ENCODE results near the gene DAB1. TPM values are rescaled to one million over a fixed set of nuclear protein-coding genes. Genes with fewer than 3 reads are reported as not detected.

Gene DAB1
- total RNA-seq, 4 donors from 2014 or later: 0.48 to 1.2 TPM; not detected in 2

GRCh38 chr1:57443004-57443403 is 19.1 kb upstream of the DAB1 start:
- intact Hi-C loops (cut with DNase I; ENCODE audit: low total_unique reads): no loop called here
- in situ Hi-C loops (cut with MboI; ENCODE audit: low pct_ligation_motif_present in 1 of 4, low pct_unique_long_range_greater_than_20kb in 1 of 4, low sequenced_read_pairs in 3 of 4): no loop called here
- Histone ChIP-seq H3K27me3 (no peaks in the 10 kb centered on the region), H3K27ac (no peak overlapping the region), H3K36me3 (no peaks in the 10 kb centered on the region), H3K4me3 (no peak overlapping the region), H3K4me1 (no peaks in the 10 kb centered on the region), H3K9me3 (no peaks in the 10 kb centered on the region)
- TF ChIP-seq POLR2A (IDR thresholded peaks at IDR 0.05) (no peak), POLR2AphosphoS5 (IDR thresholded peaks at IDR 0.05) (no peak)
- no peak for DNase-seq

GRCh38 chr1:57440096-57440495 is 16.2 kb upstream of the DAB1 start:
- no peaks in the 10 kb centered on the region for H3K9me3 ChIP-seq
- intact Hi-C loops (cut with DNase I; ENCODE audit: low total_unique reads): no loop called here
- in situ Hi-C loops (cut with MboI; ENCODE audit: low pct_ligation_motif_present in 1 of 4, low pct_unique_long_range_greater_than_20kb in 1 of 4, low sequenced_read_pairs in 3 of 4): no loop called here
- WGBS, 2 donors (ENCODE audit: low coverage in 1 of 2): 60 to 88% methylated on average over 1 of the region's 1 CpG
- H3K36me3 ChIP-seq: no peaks in the 10 kb centered on the region
- H3K4me1 ChIP-seq: no peaks in the 10 kb centered on the region
- H3K27me3 ChIP-seq: no peaks in the 10 kb centered on the region
- DNase-seq: no peak
- H3K4me3 ChIP-seq: no peak overlapping the region
- TF ChIP-seq EP300 (IDR thresholded peaks at IDR 0.05; ENCODE audit: low read depth): no peak
- no peak for TF ChIP-seq CTCF (IDR thresholded peaks at IDR 0.05)
- TF ChIP-seq POLR2A (IDR thresholded peaks at IDR 0.05): no peak
- no peak for TF ChIP-seq POLR2AphosphoS5 (IDR thresholded peaks at IDR 0.05)
- H3K27ac ChIP-seq: no peak overlapping the region

GRCh38 chr1:57431400-57431799 is 7.5 kb upstream of the DAB1 start:
- in situ Hi-C loops (cut with MboI; ENCODE audit: low pct_ligation_motif_present in 1 of 4, low pct_unique_long_range_greater_than_20kb in 1 of 4, low sequenced_read_pairs in 3 of 4) (no loop called here), intact Hi-C loops (cut with DNase I; ENCODE audit: low total_unique reads) (no loop called here)
- Histone ChIP-seq H3K9me3 (no peaks in the 10 kb centered on the region), H3K27ac (no peak overlapping the region), H3K4me1 (no peaks in the 10 kb centered on the region), H3K36me3 (no peaks in the 10 kb centered on the region), H3K4me3 (no peak overlapping the region), H3K27me3 (peaks cover 3% of the 10 kb centered on the region)
- DNase-seq: no peak
- TF ChIP-seq EP300 (IDR thresholded peaks at IDR 0.05; ENCODE audit: low read depth) (no peak), CTCF (IDR thresholded peaks at IDR 0.05) (no peak), POLR2AphosphoS5 (IDR thresholded peaks at IDR 0.05) (no peak), POLR2A (IDR thresholded peaks at IDR 0.05) (no peak)
- 54 to 58% methylated on average over 5 of the region's 5 CpGs for WGBS, 2 donors (ENCODE audit: low coverage in 1 of 2)

GRCh38 chr1:57424231-57425027 is 569 bp upstream of the DAB1 start:
- Histone ChIP-seq H3K4me1 (peaks cover 0 to 24% (median 11%) of the 10 kb centered on the region in 4 donors), H3K4me3 (peak overlapping the region in 2 of 4 donors; percentile 23 to 44), H3K36me3 (no peaks in the 10 kb centered on the region), H3K27me3 (peaks cover 69% of the 10 kb centered on the region), H3K9me3 (no peaks in the 10 kb centered on the region), H3K27ac (no peak overlapping the region)
- 22% methylated on average over 61 of the region's 63 CpGs; no CpG with 5 or more reads in 1 of the 2 donors for WGBS, 2 donors (ENCODE audit: low coverage in 1 of 2)
- intact Hi-C loops (cut with DNase I; ENCODE audit: low total_unique reads): no loop called here
- no peak for DNase-seq
- TF ChIP-seq CTCF (IDR thresholded peaks at IDR 0.05): peak in 4 of 5 experiments; percentile 19 to 35 (median 26)
- TF ChIP-seq POLR2A (IDR thresholded peaks at IDR 0.05): no peak
- TF ChIP-seq EP300 (IDR thresholded peaks at IDR 0.05; ENCODE audit: low read depth): no peak
- TF ChIP-seq POLR2AphosphoS5 (IDR thresholded peaks at IDR 0.05): no peak
- in situ Hi-C loops (cut with MboI; ENCODE audit: low pct_ligation_motif_present in 1 of 4, low pct_unique_long_range_greater_than_20kb in 1 of 4, low sequenced_read_pairs in 3 of 4): no loop called here

Data from transverse colon (tissue), 4 donors.